Measurements from ENCODE around the gene LMCD1.

GRCh38 chr3:8541486-8541885, 39.9 kb downstream of the LMCD1 start:
- TF ChIP-seq, protein P1, sequence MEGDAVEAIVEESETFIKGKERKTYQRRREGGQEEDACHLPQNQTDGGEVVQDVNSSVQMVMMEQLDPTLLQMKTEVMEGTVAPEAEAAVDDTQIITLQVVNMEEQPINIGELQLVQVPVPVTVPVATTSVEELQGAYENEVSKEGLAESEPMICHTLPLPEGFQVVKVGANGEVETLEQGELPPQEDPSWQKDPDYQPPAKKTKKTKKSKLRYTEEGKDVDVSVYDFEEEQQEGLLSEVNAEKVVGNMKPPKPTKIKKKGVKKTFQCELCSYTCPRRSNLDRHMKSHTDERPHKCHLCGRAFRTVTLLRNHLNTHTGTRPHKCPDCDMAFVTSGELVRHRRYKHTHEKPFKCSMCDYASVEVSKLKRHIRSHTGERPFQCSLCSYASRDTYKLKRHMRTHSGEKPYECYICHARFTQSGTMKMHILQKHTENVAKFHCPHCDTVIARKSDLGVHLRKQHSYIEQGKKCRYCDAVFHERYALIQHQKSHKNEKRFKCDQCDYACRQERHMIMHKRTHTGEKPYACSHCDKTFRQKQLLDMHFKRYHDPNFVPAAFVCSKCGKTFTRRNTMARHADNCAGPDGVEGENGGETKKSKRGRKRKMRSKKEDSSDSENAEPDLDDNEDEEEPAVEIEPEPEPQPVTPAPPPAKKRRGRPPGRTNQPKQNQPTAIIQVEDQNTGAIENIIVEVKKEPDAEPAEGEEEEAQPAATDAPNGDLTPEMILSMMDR (conservative IDR thresholded peaks at IDR 0.05 in 1 of 2, IDR thresholded peaks at IDR 0.05 in 1 of 2; ENCODE audit: extremely low read depth in 1 of 2, insufficient read depth in 1 of 2, low read depth in 1 of 2, low read length in 2 of 2): no peak
- TF ChIP-seq EZH2 (IDR thresholded peaks at IDR 0.05; ENCODE audit: borderline replicate concordance, low read length): no peak

Measured in mammary epithelial cell (primary cell).